ENCODE measurements around the gene LGALS1.
"Not testable (repeated sequence)": the region's sequence is repeated elsewhere in the genome, so short reads cannot be mapped to it uniquely, and the experiment has no call there.

LGALS1 gene

GRCh38 chr22:37686002-37686982 is 10.9 kb downstream of the LGALS1 start, which contains the start of gene NOL12:
Gene NOL12, plus strand, starts transcription at chr22:37686343. Its CDS starts 50 bp downstream, at chr22:37686393.
- TF ChIP-seq CTCF (IDR thresholded peaks at IDR 0.05; ENCODE audit: low read depth, low read length, missing control alignments) = no peak
- H3K4me3 ChIP-seq (ENCODE audit: low read depth, low read length) = peak within 1 kb of the TSS; percentile 88
- DNase-seq (ENCODE audit: low read depth) = peak; percentile 70

GRCh38 chr22:37690407-37690806 is 15.0 kb downstream of the LGALS1 start:
- no peak for DNase-seq (ENCODE audit: low read depth)
- H3K4me3 ChIP-seq (ENCODE audit: low read depth, low read length) = no peak overlapping the region
- TF ChIP-seq CTCF (IDR thresholded peaks at IDR 0.05; ENCODE audit: low read depth, low read length, missing control alignments) = no peak

GRCh38 chr22:37690901-37691504 is 15.6 kb downstream of the LGALS1 start:
- no peak overlapping the region for H3K4me3 ChIP-seq (ENCODE audit: low read depth, low read length)
- no peak for DNase-seq (ENCODE audit: low read depth)
- TF ChIP-seq CTCF (IDR thresholded peaks at IDR 0.05; ENCODE audit: low read depth, low read length, missing control alignments) = no peak

- H3K4me3 ChIP-seq (ENCODE audit: low read depth, low read length) = no peak overlapping the region
- DNase-seq (ENCODE audit: low read depth) = no peak
- TF ChIP-seq CTCF (IDR thresholded peaks at IDR 0.05; ENCODE audit: low read depth, low read length, missing control alignments) = no peak
Observed at GRCh38 chr22:37692627-37693285, 17.3 kb downstream of the LGALS1 start.

- not testable (repeated sequence) for H3K4me3 ChIP-seq (ENCODE audit: low read depth, low read length); DNase-seq (ENCODE audit: low read depth)
Observed at GRCh38 chr22:37694131-37694530, 18.7 kb downstream of the LGALS1 start.

GRCh38 chr22:37696260-37696656 is 20.8 kb downstream of the LGALS1 start:
- not testable (repeated sequence) for DNase-seq (ENCODE audit: low read depth); H3K4me3 ChIP-seq (ENCODE audit: low read depth, low read length)

- peak; percentile 41 for TF ChIP-seq CTCF (IDR thresholded peaks at IDR 0.05; ENCODE audit: low read depth, low read length, missing control alignments)
- H3K4me3 ChIP-seq (ENCODE audit: low read depth, low read length) = peak within 1 kb of the TSS; percentile 3; the same call in 1 of the 2 replicates
- DNase-seq (ENCODE audit: low read depth) = no peak
Observed at GRCh38 chr22:37696657-37697537, 21.5 kb downstream of the LGALS1 start, which contains the start of gene TRIOBP. Gene TRIOBP, plus strand, starts transcription at chr22:37697048. Its CDS starts 4,318 bp downstream, at chr22:37701366.

Data from GM12864 (cell line).